CD4-positive, alpha-beta T cell (primary cell): ENCODE results near the gene SLC38A3. TPM values are rescaled to one million over a fixed set of nuclear protein-coding genes. Genes with fewer than 3 reads are reported as not detected.

Source experiments
- ATAC-seq: fragments of 200-7000 bp; cut with Tn5 transposase; one replicate; pipeline ENCODE4 v1.10.0; 2022; ENCODE audit warnings: mild to moderate bottlenecking; ENCODE audit not compliant: poor library complexity
- CTCF ChIA-PET: fragments of 350-600 bp; sonication (Branson Sonifier 250); formaldehyde crosslinking; loops from one replicate; lab custom pipeline; 2021; ENCODE audit warnings: antibody characterized with exemption, inconsistent platforms; lab: Charles Lee
- POLR2A ChIA-PET: fragments of 350-600 bp; sonication (Branson Sonifier 250); formaldehyde crosslinking; loops from one replicate; lab custom pipeline; 2021; ENCODE audit warnings: antibody characterized with exemption, inconsistent platforms; lab: Charles Lee
- DNase-seq, 14 experiments: peaks; one replicate each; pipeline ENCODE4 v3.0.0-alpha.2; 2013 to 2020; ENCODE audit warnings: mixed read lengths in 2 of 14
- H3K27ac ChIP-seq, 2 donors: one replicate each; pipeline versions ENCODE4 v1.5.1 to v1.7.0; 2013; ENCODE audit warnings: low read length in 2 of 2, low read depth in 1 of 2, mild to moderate bottlenecking in 1 of 2
- H3K27me3 ChIP-seq, 2 experiments: 1 replicate in 1 of 2; 2 replicates in 1 of 2; pipeline versions ENCODE4 v1.6.1 to v1.7.0; 2013; ENCODE audit warnings: low read length in 2 of 2, control low read depth in 1 of 2, mild to moderate bottlenecking in 1 of 2, moderate library complexity in 1 of 2; ENCODE audit not compliant: insufficient read depth in 2 of 2, control insufficient read depth in 1 of 2
- H3K36me3 ChIP-seq: one replicate; pipeline ENCODE4 v1.6.1; 2013; ENCODE audit warnings: low read length, control low read depth; ENCODE audit not compliant: insufficient read depth
- H3K4me1 ChIP-seq: one replicate; pipeline ENCODE4 v1.6.1; 2013; ENCODE audit warnings: low read length, control low read depth; ENCODE audit not compliant: insufficient read depth
- H3K4me3 ChIP-seq: one replicate; pipeline ENCODE4 v1.5.1; 2013; ENCODE audit warnings: mild to moderate bottlenecking, low read length, moderate library complexity
- H3K9me3 ChIP-seq, 2 experiments: 1 replicate in 1 of 2; 2 replicates in 1 of 2; pipeline versions ENCODE4 v1.6.1 to v1.7.0; 2013; ENCODE audit warnings: low read length in 2 of 2, mild to moderate bottlenecking in 2 of 2, control low read depth in 1 of 2, moderate library complexity in 1 of 2; ENCODE audit not compliant: control insufficient read depth in 1 of 2, insufficient read depth in 1 of 2
- H3K27ac Mint-ChIP-seq: one replicate; pipeline ENCODE4 v1.8.0; 2020; ENCODE audit warnings: mixed read lengths
- H3K27me3 Mint-ChIP-seq: one replicate; pipeline ENCODE4 v1.8.0; 2021; ENCODE audit warnings: mixed read lengths
- H3K36me3 Mint-ChIP-seq: one replicate; pipeline ENCODE4 v1.8.0; 2021; ENCODE audit warnings: low read depth, mixed read lengths
- H3K4me1 Mint-ChIP-seq: one replicate; pipeline ENCODE4 v1.8.0; 2021; ENCODE audit warnings: low read depth, mixed read lengths
- H3K4me3 Mint-ChIP-seq: one replicate; pipeline ENCODE4 v1.8.0; 2020; ENCODE audit warnings: mild to moderate bottlenecking, mixed read lengths
- H3K9me3 Mint-ChIP-seq: one replicate; pipeline ENCODE4 v1.8.0; 2020; ENCODE audit warnings: mixed read lengths
- intact Hi-C, 2 experiments: fragments of 100-400 bp; cut with DNase I in 1 of 2; cut with micrococcal nuclease in 1 of 2; formaldehyde crosslinking; loops; one replicate each; pipeline versions ENCODE4 v1.15.1 to v1.9.0; 2023 to 2025; cut with DNase I, micrococcal nuclease
- total RNA-seq, 174 experiments: library from RNA in 2 of 174; stranded (reverse) in 2 of 174; gene quantifications; one replicate each; pipeline ENCODE4 v1.2.3 and lab custom pipeline; 2021 to 2026
- TF ChIP-seq, protein P1 (sequence below): fragments of 200-600 bp; IDR thresholded peaks from one replicate; pipeline ENCODE4 v1.8.0; 2022; ENCODE audit warnings: antibody characterized with exemption, mild to moderate bottlenecking

The SLC38A3 gene
- total RNA-seq, 2 experiments from 2014 or later: 1.0 to 1.1 TPM

DNA sequence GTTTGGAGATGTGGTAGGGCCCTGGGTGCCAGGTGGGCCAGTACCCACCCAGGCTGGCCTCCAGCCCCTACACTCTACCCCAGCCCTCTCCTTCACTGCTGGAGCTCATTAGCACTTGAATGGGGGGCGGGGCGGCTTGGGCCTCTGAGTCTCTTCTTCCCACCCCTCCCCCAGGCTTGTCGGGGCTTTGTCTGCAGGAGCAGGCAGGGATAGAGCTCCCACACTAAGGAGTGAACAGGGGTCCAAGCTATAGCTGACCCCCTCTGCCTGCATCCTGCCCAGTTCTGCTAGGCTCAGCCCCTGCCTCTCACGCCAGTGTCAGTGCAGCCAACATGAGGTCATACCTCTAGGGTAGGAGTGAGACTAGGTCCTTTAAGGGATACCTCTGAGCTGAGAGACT, 36.1 kb downstream of the SLC38A3 start:
- ChIA-PET CTCF (interaction anchor here (4.1 kb wide), 1 partner anchor 14 kb away, joined by 24 read pairs; no protein-coding TSS in a partner anchor), POLR2A (interaction anchor here (7.4 kb wide), 1 partner anchor 13 kb away, joined by 55 read pairs; no protein-coding TSS in a partner anchor)
- H3K27me3 Mint-ChIP-seq: no peaks in the 10 kb centered on the region
- TF ChIP-seq, protein P1, sequence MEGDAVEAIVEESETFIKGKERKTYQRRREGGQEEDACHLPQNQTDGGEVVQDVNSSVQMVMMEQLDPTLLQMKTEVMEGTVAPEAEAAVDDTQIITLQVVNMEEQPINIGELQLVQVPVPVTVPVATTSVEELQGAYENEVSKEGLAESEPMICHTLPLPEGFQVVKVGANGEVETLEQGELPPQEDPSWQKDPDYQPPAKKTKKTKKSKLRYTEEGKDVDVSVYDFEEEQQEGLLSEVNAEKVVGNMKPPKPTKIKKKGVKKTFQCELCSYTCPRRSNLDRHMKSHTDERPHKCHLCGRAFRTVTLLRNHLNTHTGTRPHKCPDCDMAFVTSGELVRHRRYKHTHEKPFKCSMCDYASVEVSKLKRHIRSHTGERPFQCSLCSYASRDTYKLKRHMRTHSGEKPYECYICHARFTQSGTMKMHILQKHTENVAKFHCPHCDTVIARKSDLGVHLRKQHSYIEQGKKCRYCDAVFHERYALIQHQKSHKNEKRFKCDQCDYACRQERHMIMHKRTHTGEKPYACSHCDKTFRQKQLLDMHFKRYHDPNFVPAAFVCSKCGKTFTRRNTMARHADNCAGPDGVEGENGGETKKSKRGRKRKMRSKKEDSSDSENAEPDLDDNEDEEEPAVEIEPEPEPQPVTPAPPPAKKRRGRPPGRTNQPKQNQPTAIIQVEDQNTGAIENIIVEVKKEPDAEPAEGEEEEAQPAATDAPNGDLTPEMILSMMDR: no peak
- peaks cover 46% of the 10 kb centered on the region for H3K36me3 ChIP-seq
- DNase-seq: no peak
- no peaks in the 10 kb centered on the region for H3K9me3 Mint-ChIP-seq
- no peak overlapping the region for H3K4me3 ChIP-seq
- H3K27ac ChIP-seq: peak overlapping the region; percentile 80 to 87
- H3K27me3 ChIP-seq: no peaks in the 10 kb centered on the region
- peak overlapping the region; percentile 92 for H3K27ac Mint-ChIP-seq
- peaks cover 53% of the 10 kb centered on the region for H3K36me3 Mint-ChIP-seq
- peaks cover 86% of the 10 kb centered on the region for H3K4me1 ChIP-seq
- H3K9me3 ChIP-seq: no peaks in the 10 kb centered on the region
- intact Hi-C loops: no loop called here
- peaks cover 78% of the 10 kb centered on the region for H3K4me1 Mint-ChIP-seq
- no peak for ATAC-seq
- H3K4me3 Mint-ChIP-seq: peak overlapping the region; percentile 71

DNA sequence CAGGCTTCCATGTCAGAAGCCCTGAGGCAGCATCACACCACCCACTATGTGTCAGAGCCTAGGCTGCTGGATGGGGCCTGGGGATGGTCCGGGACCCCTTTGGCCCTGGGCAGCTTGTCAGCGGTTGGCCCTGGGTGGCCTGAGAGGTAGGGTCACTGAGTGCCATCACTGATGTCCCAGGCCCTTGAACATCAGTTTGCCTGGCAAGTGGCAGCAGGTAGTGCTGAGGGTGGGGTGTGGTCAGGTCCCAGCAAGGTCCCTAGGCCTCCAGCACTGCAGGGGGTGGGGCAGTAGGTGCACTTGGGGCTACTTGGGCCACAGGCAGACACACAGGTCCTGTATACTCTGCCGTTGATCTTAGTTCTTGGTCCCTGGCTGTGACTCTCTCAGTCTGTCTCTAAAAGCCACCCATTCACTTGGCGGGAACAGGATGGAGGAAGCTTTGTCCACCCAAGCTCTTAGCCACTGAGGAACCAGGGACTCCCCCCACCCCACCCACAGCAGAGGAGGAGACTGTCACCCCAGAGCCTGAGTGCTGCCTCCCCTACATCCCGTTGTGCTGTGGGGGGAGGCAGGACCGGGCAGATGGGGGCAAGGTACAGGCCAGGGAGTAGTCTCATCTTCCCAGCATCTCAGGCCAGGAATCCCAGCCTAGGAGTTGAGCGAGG, 36.8 kb downstream of the SLC38A3 start:
- peaks cover 92% of the 10 kb centered on the region for H3K4me1 ChIP-seq
- Mint-ChIP-seq H3K36me3 (peaks cover 53% of the 10 kb centered on the region), H3K4me1 (peaks cover 85% of the 10 kb centered on the region), H3K27me3 (no peaks in the 10 kb centered on the region), H3K27ac (peak overlapping the region; percentile 92), H3K4me3 (peak overlapping the region; percentile 82), H3K9me3 (no peaks in the 10 kb centered on the region)
- H3K9me3 ChIP-seq: no peaks in the 10 kb centered on the region
- ChIA-PET POLR2A (interaction anchor here (1.1 to 7.4 kb wide), 2 partner anchors 10 to 14 kb away, joined by 3 to 55 read pairs; no protein-coding TSS in a partner anchor), CTCF (interaction anchor here (4.1 to 5.9 kb wide), 2 partner anchors 15 to 47 kb away, joined by 24 to 53 read pairs; no protein-coding TSS in a partner anchor)
- peaks cover 46% of the 10 kb centered on the region for H3K36me3 ChIP-seq
- H3K4me3 ChIP-seq: no peak overlapping the region
- H3K27ac ChIP-seq: peak overlapping the region; percentile 80 to 87
- peak in 1 of 14 experiments; percentile 22 for DNase-seq
- TF ChIP-seq, protein P1: no peak
- intact Hi-C loops: no loop called here
- H3K27me3 ChIP-seq: no peaks in the 10 kb centered on the region
- no peak for ATAC-seq

DNA sequence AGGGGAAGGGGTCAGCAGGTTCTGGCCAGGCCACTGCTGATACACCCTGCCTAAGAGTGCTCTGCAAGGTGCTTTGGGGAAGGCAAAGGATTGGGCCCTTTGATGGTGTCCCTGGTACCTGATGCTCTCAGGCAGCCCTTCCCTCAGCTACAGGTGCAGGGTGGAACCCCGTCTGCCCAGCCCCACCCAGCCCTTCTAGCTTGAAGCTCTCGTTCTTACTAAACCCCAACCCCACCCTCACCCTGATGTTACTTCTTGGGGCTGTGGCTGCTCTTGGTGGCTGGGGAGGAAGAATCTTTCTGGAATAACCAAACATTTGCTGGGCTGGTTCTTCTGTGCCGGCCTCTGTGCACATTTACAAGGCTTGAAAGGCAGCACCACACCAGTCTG, 37.3 kb downstream of the SLC38A3 start:
- H3K9me3 Mint-ChIP-seq: no peaks in the 10 kb centered on the region
- Histone ChIP-seq H3K36me3 (peaks cover 48% of the 10 kb centered on the region), H3K27me3 (no peaks in the 10 kb centered on the region), H3K9me3 (no peaks in the 10 kb centered on the region), H3K27ac (peak overlapping the region; percentile 80 to 87), H3K4me3 (peak overlapping the region; percentile 13), H3K4me1 (peaks cover 98% of the 10 kb centered on the region)
- H3K4me1 Mint-ChIP-seq: peaks cover 86% of the 10 kb centered on the region
- TF ChIP-seq, protein P1: no peak
- DNase-seq (peak in 3 of 14 experiments; percentile 23 to 46 (median 30)), ATAC-seq (no peak)
- H3K27me3 Mint-ChIP-seq: no peaks in the 10 kb centered on the region
- intact Hi-C loops: no loop called here
- H3K4me3 Mint-ChIP-seq: peak overlapping the region; percentile 82
- H3K36me3 Mint-ChIP-seq: peaks cover 49% of the 10 kb centered on the region
- H3K27ac Mint-ChIP-seq: peak overlapping the region; percentile 92
- POLR2A ChIA-PET: interaction anchor here (1.1 to 7.4 kb wide), 2 partner anchors 9 to 15 kb away, joined by 3 to 55 read pairs; no protein-coding TSS in a partner anchor
- CTCF ChIA-PET: interaction anchor here (4.1 to 5.9 kb wide), 2 partner anchors 16 to 48 kb away, joined by 24 to 53 read pairs; no protein-coding TSS in a partner anchor
